CD4-positive, alpha-beta T cell treated with Interleukin-10 for 1 hour (primary cell): ENCODE results near the gene CAMKK2.
"Not testable (repeated sequence)": the region's sequence is repeated elsewhere in the genome, so short reads cannot be mapped to it uniquely, and the experiment has no call there.

ENCODE experiments used
- DNase-seq: peaks from one replicate; pipeline ENCODE4 v3.0.0-alpha.2; 2020

CAMKK2 gene

DNA sequence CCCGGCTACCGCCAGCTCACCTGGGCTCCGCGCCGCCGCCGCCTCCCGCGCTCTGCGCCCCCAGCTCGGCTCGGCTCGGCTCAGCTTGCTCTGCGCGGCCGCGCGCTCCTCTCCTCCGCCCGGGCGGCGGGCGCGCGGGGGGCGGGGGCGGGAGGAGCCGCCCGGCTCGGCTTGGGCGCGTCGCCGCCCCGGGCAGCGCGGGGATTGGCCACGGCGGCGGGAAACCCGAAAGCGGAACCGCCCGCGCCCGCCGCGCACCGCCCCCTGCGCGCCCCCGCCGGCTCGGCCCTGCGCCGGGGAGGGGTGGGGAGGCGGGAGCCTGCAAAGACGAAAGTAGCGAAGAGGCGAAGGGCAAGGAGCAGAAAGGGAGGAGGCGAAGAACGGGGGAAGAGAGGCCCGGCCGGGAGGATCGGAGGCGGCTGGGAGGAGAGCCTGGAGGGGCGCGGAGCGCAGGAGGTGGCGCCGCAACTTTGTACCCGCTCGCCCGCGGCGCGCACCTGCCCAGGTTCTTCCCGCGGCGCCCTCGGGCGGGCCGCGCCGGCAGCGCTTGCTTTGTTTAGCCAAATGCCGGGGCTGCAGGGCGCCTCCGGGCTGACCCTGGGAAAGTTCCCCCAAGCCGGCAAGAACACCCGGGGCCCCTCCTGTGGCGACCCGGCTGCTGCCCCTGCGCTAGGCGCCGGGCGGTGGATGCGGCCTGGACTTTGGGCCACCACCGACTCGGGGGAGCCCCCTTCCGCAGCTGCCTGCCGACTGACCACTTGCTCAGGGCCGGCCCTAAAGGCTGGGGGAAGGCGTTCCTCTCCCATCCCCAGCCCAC lies at the start of gene CAMKK2:
Gene CAMKK2, minus strand, starts transcription at position 92 of the 817 bp plus-strand sequence. CDS start 22,183 bp downstream, outside the sequence.
- DNase-seq, result peak; percentile 91

DNA sequence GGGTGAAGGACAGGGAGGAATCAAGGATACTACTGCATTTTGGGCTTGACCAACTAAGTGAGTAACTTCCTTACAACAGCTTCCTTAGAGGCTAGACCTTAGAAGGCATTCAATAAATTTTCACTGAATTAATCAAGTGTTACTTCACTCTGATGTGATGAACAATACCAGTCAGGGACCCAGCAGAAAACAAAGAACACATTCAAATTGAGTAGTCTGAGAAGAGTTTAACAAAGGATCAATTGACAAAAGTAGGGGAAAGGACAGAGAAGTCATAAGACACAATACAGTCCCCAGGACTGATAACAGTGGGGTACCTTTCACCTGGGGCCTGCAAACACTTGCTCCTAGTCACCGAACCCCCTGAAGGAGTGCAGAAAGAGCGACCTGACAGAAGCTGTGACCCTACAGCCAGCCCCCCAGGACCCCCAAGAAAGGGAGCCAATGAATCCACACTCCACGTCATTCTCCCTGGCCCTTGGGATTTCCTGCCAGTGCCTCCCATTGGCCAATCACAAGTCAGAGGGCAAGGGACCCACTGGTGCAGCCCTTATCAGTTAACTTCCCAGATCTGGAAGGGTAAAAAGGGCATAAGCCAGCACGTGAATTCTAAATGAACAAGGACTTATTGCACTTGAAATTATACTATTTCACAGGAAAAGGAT lies 48.8 kb upstream of the CAMKK2 start:
- DNase-seq, result no peak

DNA sequence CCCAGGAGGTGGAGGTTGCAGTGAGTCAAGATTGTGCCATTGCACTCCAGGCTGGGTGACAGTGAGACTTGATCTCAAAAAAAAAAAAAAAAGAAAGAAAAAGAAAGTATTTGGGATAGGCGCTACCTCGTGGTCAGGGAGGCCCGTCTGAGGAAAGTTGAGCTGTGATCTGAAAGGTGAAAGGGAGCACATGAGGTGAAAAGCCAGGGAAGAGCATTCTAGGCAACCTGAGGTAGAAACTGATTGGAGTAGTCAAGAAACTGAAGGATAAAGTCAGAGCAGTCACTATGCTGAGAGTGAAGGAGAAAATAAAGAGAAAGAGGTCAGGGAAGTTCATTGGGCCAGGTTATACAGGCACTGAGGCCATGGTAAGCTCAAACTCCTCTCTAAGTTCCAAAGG lies 48.0 kb upstream of the CAMKK2 start:
- DNase-seq, result no peak

DNA sequence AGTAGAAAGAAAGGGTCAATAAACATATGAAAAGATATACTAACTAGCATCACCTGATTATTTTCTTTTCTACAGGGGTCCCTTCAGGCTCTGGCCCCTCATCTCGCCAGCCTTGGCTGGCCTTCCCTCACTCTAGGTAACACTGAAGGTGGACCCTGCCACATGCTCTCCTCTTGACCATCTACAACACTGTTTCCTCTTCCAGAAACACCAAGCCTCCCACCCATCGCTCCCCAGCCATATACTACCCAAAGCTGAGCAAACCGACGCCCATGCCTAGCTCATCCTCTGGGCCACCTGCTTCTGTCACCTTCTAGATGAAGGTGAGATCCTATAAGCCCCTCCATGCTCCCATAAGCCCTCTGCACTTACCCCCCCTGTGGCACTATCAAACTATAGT lies 40.9 kb upstream of the CAMKK2 start:
- DNase-seq, result no peak

DNA sequence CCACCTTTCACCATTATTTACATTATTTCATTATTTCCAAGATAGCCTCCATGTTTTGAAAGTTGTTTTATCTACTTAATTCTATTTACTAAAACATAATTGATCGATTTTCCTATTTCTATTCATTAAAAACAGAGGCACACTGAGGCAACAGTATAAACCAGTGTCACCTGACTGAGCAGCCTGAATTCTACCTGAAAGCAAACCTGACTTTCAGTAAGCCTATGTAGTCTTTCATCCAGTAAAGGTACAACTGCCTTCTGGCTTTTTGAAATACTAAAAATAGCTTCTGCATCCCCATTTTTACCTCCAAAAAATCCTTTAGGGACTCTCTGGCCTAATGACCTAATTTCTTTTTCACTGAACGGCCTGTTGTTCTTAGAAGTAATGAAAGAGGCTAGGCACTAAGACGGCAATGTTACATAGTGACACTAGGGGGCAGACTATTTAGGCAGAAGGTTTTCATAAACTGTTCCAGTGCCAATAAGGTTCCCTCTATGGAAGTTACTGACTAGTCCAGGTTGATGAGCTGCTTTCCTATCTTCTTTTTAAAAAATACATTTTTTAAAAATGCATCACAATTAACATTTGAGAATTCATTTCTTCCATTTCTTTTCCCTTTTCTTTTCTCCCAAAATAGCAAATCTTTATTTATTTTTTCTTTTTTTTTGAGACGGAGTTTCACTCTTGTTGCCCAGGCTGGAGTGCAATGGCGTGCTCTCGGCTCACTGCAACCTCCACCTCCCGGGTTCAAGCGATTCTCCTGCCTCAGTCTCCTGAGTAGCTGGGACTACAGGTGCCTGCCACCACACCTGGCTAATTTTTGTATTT lies 38.2 kb upstream of the CAMKK2 start:
- DNase-seq, result peak; percentile 71

DNA sequence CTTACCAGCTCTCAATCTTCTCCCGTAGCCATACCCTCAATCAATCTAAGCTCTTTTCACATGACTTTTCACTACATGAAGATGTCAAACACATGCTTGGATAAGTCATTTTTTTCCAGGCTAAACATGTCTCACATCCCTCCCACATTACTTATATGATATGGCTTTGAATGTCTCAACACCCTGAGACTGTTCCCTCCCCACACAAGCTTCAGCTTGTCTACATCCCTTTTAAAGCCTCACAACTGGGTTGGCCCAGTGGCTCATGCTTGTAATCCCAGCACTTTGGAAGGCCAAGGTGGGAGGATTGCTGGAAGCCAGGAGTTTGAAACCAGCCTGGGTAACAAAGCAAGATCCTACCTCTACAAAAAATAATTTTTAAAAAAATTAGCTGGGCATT lies 37.2 kb upstream of the CAMKK2 start:
- no peak for DNase-seq

DNA sequence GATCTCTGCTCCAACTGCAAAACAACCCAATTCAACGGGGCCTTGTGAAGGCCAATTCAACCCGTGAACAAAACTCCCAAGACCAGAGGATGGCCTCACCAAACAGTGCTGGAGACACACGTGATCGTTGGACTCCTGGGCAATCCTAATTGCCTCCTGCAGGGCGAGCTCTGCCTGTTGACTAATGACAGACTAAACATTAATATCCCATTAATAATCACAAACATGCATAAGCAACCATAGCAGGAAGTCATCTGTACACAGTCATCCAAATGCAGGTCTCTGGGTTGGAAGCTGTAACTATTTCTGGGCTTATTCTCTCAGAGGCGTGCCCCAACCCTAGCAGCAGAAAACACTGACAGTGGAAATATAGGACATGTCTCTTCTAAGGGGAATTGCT lies 34.7 kb upstream of the CAMKK2 start:
- no peak for DNase-seq

DNA sequence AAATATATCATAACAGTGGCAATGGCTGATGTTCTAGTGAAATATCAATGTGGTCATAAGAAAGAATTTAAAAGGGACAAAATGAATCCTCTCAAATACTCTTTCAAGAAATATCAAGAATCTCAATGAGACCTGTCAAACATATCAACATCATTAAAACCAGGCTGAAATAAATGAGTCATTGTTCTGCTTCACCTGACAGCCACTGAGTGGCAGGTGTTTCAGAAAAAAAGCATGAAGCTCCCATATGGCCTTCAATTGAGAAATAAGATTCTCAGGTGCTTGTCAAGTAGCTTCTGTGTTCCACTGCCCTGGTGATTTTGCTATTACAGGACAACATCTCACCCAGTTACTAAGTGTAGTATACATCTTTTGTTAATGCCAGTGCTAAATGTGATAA lies 34.2 kb upstream of the CAMKK2 start:
- DNase-seq, result no peak

DNA sequence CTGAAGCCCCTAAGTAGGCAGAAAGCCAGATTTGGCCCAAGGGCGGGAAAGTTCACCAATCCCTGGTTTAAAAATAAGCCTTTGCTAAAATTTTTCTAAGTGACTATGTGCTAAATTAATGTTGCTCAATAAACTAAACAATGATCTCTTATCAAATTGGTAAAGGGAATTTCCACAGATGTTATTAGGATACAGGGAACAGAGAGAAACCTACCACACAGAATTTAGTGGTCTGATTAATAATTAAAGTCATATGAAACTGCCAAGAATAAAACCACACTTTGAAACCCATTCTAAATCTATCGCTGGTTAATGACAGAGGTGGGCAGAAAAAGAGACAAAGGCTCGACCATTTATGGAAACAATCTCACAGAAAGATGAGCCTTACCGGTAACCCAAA lies 33.7 kb upstream of the CAMKK2 start:
- no peak for DNase-seq

DNA sequence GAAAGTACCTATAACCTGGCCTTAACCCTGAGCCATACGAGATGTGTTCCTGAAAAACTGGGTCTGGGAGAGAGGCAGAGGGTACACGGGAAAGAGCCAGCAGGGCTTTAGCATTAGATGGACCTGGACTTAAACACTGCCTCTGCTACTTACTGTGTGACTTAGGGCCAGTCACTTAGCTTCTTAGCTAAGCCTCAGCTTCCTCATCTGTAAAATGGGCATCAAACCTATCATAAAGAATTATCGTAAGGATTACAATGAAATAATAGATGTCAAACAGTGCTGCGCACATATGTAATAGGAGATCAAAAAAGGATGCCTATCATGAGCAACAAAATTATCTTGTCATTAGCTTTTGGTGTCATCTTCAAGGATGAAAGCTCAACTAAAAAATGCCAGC lies 32.1 kb upstream of the CAMKK2 start:
- no peak for DNase-seq

DNA sequence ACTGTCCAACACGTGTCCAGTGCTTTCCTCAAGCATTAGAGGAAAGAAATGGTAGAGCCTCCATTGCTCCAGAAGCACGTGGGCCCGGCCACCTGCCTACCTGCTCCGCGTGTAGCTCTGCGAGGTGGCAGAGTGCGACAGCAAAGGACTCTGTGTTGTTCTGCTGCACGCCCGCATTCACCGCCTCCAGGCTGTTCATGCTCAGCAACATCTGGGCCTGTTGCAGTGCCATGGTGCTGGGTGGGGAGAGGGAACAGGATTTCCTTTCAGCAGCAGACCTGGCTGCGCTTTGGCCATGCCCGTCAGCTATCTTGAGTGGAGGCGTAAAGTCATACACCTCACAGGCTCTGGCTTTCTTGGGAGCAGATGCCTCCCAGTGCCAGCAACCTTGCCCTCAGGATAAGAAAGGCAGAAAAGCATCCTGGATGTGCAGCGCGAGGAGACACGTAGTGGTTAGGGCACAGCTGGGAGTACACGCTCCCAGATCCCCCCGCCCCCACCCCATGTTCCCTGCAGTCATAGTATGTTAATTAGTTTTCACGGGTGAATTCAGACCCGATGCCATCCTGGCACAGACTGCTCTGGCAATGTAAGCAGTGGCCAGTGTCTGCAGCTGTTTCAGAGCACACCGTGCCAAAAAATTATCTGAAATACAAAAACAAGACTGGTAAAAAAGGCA lies 30.6 kb upstream of the CAMKK2 start:
- DNase-seq, result no peak

DNA sequence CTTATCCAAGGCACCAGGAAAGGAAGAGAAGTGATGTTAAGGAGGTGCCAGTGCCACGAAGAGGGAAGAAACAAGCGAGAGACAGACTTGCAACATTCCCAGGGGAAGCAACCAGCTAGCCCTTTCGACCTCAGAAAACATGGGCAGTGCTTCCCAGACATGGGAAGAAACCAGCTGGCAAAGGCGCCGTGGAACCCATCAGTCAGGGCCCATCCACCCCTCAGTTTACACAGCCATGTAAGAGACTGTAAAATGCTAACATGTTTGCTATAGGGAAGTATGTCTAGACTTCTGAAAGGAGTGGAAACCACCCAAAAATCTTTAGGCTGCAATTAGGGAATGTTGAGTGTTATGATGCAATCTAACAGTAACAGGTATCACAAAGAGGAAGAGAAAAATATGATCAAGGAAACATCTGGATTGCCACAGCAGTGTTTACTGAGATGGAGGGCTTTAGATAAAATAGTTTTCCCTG lies 29.4 kb upstream of the CAMKK2 start:
- no peak for DNase-seq

DNA sequence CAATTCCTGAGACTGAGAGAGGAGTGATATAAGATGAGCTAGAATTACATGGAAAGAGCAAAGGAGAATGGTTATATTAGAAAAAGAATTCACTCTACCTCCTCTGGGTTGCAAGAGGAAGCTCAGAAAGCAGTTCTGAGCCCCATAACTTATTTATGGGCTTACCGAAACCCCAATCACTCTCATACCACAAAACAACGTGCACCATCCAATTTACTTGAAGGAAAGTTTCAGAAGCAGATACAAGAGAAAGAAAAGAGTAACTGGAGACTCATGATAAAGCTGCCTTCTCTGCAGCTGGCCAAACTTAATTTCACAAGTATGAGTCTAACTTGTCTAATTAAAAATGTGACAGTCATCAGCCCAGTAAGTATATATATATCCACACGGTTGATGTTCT lies 27.4 kb upstream of the CAMKK2 start:
- DNase-seq, result no peak

DNA sequence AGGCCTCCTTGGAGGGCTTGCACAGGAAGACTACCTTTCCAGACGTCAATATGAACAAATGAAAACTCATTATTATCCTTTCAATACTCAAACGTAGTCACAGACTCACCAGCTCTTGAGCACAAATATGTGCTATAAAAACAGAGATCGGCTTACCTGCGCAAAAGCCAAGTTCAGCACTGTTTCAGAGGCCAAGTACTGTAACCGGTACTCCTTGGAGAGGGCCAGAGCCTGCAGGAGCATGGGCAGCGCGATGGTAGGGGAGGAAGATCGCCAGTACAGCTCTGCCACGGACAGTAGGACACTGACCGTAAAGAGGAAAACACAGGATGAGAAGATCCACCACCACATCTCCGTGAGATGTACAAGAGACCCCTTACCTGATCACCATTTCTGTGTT lies 21.6 kb upstream of the CAMKK2 start:
- DNase-seq, result no peak

DNA sequence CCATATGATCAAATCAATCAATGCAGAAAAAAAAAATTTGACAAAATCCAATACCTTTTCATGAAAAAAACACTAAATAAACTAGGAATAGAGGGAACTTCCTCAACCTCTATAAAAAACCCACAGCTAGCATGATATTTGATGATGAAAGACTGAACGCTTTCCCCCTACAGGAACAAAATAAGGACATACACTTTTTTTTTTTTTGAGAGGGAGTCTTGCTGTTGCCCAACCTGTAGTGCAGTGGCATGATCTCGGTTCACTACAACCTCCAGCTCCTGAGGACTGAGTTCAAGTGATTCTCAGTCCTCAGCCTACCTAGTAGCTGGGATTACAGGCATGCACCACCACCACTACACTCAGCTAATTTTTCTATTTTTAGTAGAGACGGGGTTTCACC lies 17.9 kb upstream of the CAMKK2 start:
- DNase-seq, result no peak

DNA sequence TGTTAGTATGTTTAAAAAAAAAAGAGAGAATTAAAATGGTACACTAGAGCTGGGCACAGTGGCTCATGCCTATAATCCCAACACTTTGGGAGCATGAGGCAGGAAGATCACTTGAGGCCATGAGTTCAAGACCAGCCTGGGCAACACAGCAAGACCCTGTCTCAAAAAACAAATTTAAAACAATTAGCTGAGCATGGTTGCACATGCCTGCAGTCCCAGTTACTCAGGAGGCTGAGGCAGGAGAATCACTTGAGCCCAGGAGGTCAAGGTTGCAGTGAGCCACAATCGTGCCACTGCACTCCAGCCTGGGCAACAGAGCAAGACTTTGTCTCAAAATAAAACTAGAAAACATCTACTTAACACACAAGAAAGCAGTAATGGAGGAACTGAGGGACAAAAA lies 13.7 kb upstream of the CAMKK2 start:
- DNase-seq, result not testable (repeated sequence)

DNA sequence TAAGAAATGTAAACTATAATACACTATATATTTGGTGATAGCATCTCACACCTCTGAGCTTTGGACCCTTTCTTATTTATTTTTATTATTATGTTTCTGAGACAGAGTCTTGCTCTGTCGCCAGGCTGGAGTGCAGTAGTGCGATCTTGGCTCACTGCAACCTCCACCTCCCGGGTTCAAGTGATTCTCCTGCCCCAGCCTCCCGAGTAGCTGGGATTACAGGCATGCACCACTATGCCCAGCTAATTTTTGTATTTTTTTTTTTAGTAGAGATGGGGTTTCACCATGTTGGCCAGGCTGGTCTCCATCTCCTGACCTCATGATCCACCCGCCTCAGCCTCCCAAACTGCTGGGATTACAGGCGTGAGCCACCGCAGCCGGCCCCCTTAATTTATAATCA lies 10.9 kb upstream of the CAMKK2 start:
- not testable (repeated sequence) for DNase-seq

DNA sequence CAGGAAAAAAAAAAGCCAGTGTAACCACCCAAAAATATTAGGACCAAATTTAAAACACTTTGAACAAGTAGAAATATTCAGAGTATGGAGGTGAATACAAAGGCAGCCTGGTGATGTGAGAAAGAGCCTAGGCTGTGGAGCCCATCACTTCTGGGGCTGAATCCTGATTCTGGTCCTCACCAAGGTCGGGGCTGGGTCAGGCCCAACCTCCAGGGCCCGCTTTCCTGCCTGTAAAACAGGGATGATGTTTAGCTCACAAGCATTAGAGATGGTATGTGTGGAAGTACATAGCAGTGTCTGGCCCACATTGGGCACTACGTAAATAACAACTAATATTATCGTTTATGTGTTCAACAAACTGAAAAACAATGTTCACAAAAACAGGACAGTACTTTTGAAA lies 7.8 kb upstream of the CAMKK2 start:
- no peak for DNase-seq

DNA sequence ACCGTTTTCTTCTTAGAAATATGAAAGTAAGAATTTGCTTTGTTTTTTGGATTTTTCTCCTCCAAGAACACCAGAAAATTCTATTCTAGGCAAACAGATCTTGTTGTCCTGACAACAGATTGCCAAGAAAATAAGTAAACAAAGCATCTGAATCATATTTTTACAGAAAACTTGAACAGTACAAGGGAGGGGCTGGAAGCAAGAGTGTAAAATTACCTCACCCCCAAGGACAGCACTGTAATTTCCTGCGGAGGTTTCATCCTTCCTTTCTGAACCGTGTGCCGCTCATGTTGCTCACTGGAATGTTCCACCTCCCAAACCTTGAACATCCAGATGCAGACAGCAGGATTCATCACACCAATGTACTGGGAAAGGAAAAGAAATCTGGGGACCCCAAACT lies 5.4 kb upstream of the CAMKK2 start:
- no peak for DNase-seq

DNA sequence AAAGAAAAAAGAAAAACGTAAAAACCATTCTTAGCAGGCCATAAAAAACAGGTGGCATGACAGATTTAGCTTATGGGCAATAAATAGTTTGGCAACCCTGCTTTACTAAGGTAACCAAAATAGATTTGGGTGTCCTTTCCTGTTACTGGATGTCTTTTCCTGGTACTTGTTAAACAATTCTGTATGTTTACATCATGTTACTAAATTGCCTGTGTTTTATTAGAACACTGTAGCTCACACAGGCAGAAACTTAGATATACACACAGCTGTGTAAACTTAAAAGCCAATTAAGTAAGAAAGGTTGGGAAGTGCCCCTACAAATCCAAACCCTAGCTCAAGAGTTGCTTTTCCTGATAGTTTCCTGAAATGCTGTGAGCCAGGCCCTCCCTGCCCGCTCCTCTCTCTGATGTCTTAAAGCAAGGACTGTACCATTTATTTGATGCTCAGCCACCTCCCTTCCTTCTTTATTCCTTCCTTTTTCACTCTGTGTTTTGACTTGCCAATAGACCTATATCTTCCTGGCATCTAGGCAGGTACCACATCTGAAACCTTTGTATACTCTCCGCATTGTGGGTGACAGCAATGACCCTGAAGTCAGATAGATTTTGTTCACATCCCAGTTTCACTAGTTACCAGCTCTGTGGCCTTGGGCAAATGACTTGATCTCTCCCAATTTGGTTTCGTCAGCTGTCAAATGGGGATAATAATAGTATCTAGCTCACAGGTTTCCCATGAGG lies 3.7 kb upstream of the CAMKK2 start:
- DNase-seq, result no peak

DNA sequence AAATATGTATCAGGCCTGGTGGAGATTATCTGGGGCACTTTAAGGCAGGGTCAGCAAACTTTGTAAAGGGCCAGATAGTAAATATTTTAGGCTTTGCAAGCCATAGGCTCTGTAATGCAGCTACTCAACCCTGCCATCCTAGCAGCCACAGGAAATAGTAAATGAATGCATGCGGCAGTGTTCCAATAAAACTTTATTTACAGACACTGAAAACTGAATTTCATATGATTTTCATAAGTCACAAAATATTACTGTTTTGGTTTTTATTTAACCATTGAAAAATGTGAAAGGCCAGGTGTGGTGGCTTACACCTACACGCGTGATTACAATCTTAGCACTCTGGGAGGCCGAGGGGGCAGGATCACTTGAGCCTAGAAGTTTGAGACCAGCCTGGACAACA lies 3.2 kb upstream of the CAMKK2 start:
- no peak for DNase-seq

DNA sequence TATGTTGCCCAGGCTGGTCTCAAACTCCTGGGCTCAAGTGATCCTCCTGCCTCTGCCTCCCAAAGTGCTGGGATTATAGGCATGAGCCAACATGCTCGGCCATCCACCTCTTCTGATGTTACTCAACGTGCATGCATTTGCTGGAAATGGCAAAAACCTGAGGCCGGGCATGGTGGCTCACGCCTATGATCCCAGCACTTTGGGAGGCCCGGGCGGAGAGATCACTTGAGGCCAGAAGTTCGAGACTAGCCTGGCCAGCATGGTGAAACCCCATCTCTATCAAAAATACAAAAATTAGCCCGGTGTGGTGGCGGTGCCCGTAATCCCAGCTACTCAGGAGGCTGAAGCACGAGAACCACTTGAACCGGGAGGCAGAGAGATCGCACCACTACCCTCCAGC lies 1.9 kb upstream of the CAMKK2 start:
- not testable (repeated sequence) for DNase-seq
